ENCODE measurements around the gene RAP1A. TPM values are rescaled to one million over a fixed set of nuclear protein-coding genes. Genes with fewer than 3 reads are reported as not detected.

Gene RAP1A
- total RNA-seq, 2 donors from 2014 or later = 97.8 to 138 TPM

- Mint-ChIP-seq H3K9me3 (no peaks in the 10 kb centered on the region), H3K4me1 (ENCODE audit: low read depth in 2 of 2) (no peaks in the 10 kb centered on the region), H3K4me3 (no peak overlapping the region), H3K36me3 (no peaks in the 10 kb centered on the region), H3K27ac (no peak overlapping the region), H3K27me3 (peaks cover 0 to 5% of the 10 kb centered on the region in 2 donors)
- ATAC-seq (peak in 1 of 2 donors; percentile 12), DNase-seq (ENCODE audit: low spot score) (no peak)
Measured at GRCh38 chr1:111729271-111729921, 109.8 kb downstream of the RAP1A start.

GRCh38 chr1:111729946-111730681 lies 110.5 kb downstream of the RAP1A start:
- Mint-ChIP-seq H3K27ac (no peak overlapping the region), H3K4me1 (ENCODE audit: low read depth in 2 of 2) (no peaks in the 10 kb centered on the region), H3K36me3 (no peaks in the 10 kb centered on the region), H3K9me3 (no peaks in the 10 kb centered on the region), H3K4me3 (no peak overlapping the region), H3K27me3 (peaks cover 0 to 5% of the 10 kb centered on the region in 2 donors)
- ATAC-seq (no peak), DNase-seq (ENCODE audit: low spot score) (no peak)

GRCh38 chr1:111730706-111731105 lies 111.1 kb downstream of the RAP1A start:
- Mint-ChIP-seq H3K27ac (no peak overlapping the region), H3K9me3 (no peaks in the 10 kb centered on the region), H3K27me3 (peaks cover 0 to 5% of the 10 kb centered on the region in 2 donors), H3K36me3 (no peaks in the 10 kb centered on the region), H3K4me1 (ENCODE audit: low read depth in 2 of 2) (no peaks in the 10 kb centered on the region), H3K4me3 (no peak overlapping the region)
- ATAC-seq (no peak), DNase-seq (ENCODE audit: low spot score) (no peak)

GRCh38 chr1:111731956-111732355 lies 112.4 kb downstream of the RAP1A start:
- no peaks in the 10 kb centered on the region for H3K36me3 Mint-ChIP-seq
- DNase-seq (ENCODE audit: low spot score) (no peak), ATAC-seq (no peak)
- H3K4me3 Mint-ChIP-seq = no peak overlapping the region
- H3K27ac Mint-ChIP-seq = no peak overlapping the region
- H3K27me3 Mint-ChIP-seq = peaks cover 0 to 7% of the 10 kb centered on the region in 2 donors
- H3K9me3 Mint-ChIP-seq = no peaks in the 10 kb centered on the region
- no peaks in the 10 kb centered on the region for H3K4me1 Mint-ChIP-seq (ENCODE audit: low read depth in 2 of 2)

GRCh38 chr1:111732718-111733117 lies 113.1 kb downstream of the RAP1A start:
- H3K9me3 Mint-ChIP-seq = no peaks in the 10 kb centered on the region
- no peak for DNase-seq (ENCODE audit: low spot score)
- H3K4me1 Mint-ChIP-seq (ENCODE audit: low read depth in 2 of 2) = peaks cover 5% of the 10 kb centered on the region in 2 donors
- H3K27me3 Mint-ChIP-seq = peaks cover 6 to 14% of the 10 kb centered on the region in 2 donors
- ATAC-seq = no peak
- no peak overlapping the region for H3K27ac Mint-ChIP-seq
- H3K36me3 Mint-ChIP-seq = no peaks in the 10 kb centered on the region
- H3K4me3 Mint-ChIP-seq = no peak overlapping the region

- ATAC-seq = no peak
- Mint-ChIP-seq H3K4me3 (no peak overlapping the region), H3K36me3 (no peaks in the 10 kb centered on the region), H3K27ac (no peak overlapping the region), H3K9me3 (no peaks in the 10 kb centered on the region), H3K4me1 (ENCODE audit: low read depth in 2 of 2) (peaks cover 10% of the 10 kb centered on the region in 2 donors), H3K27me3 (peaks cover 11 to 18% of the 10 kb centered on the region in 2 donors)
- DNase-seq (ENCODE audit: low spot score) = no peak
Measured at GRCh38 chr1:111733183-111733991, 113.8 kb downstream of the RAP1A start.

GRCh38 chr1:111733992-111734341 lies 114.4 kb downstream of the RAP1A start:
- Mint-ChIP-seq H3K4me1 (ENCODE audit: low read depth in 2 of 2) (peaks cover 14 to 15% of the 10 kb centered on the region in 2 donors), H3K27ac (no peak overlapping the region), H3K36me3 (no peaks in the 10 kb centered on the region), H3K9me3 (no peaks in the 10 kb centered on the region), H3K27me3 (peaks cover 11 to 21% of the 10 kb centered on the region in 2 donors), H3K4me3 (no peak overlapping the region)
- DNase-seq (ENCODE audit: low spot score) (no peak), ATAC-seq (no peak)

GRCh38 chr1:111734426-111734825 lies 114.8 kb downstream of the RAP1A start:
- Mint-ChIP-seq H3K27me3 (peaks cover 11 to 21% of the 10 kb centered on the region in 2 donors), H3K4me3 (no peak overlapping the region), H3K36me3 (no peaks in the 10 kb centered on the region), H3K4me1 (ENCODE audit: low read depth in 2 of 2) (peaks cover 14 to 16% of the 10 kb centered on the region in 2 donors), H3K9me3 (no peaks in the 10 kb centered on the region), H3K27ac (no peak overlapping the region)
- no peak for ATAC-seq
- no peak for DNase-seq (ENCODE audit: low spot score)

- Mint-ChIP-seq H3K4me1 (ENCODE audit: low read depth in 2 of 2) (peaks cover 16 to 19% of the 10 kb centered on the region in 2 donors), H3K4me3 (no peak overlapping the region)
- ATAC-seq = no peak
Measured at GRCh38 chr1:111734856-111735255, 115.3 kb downstream of the RAP1A start.

GRCh38 chr1:111735321-111735720 lies 115.7 kb downstream of the RAP1A start:
- Mint-ChIP-seq H3K9me3 (no peaks in the 10 kb centered on the region), H3K4me3 (no peak overlapping the region), H3K36me3 (no peaks in the 10 kb centered on the region), H3K27me3 (peaks cover 18 to 25% of the 10 kb centered on the region in 2 donors), H3K27ac (no peak overlapping the region), H3K4me1 (ENCODE audit: low read depth in 2 of 2) (peaks cover 18 to 22% of the 10 kb centered on the region in 2 donors)
- ATAC-seq = no peak
- DNase-seq (ENCODE audit: low spot score) = no peak

More at GRCh38 chr1:111734856-111735255, 115.3 kb downstream of the RAP1A start:
- H3K27me3 Mint-ChIP-seq = peaks cover 14 to 23% of the 10 kb centered on the region in 2 donors
- no peaks in the 10 kb centered on the region for H3K9me3 Mint-ChIP-seq
- no peaks in the 10 kb centered on the region for H3K36me3 Mint-ChIP-seq
- DNase-seq (ENCODE audit: low spot score) = no peak
- no peak overlapping the region for H3K27ac Mint-ChIP-seq

- Mint-ChIP-seq H3K27ac (no peak overlapping the region), H3K4me3 (no peak overlapping the region), H3K27me3 (peaks cover 25 to 30% of the 10 kb centered on the region in 2 donors), H3K9me3 (no peaks in the 10 kb centered on the region), H3K36me3 (no peaks in the 10 kb centered on the region), H3K4me1 (ENCODE audit: low read depth in 2 of 2) (peaks cover 20 to 22% of the 10 kb centered on the region in 2 donors)
- no peak for DNase-seq (ENCODE audit: low spot score)
- ATAC-seq = no peak
Measured at GRCh38 chr1:111735858-111736544, 116.4 kb downstream of the RAP1A start.

GRCh38 chr1:111736548-111737215 lies 117.1 kb downstream of the RAP1A start:
- no peaks in the 10 kb centered on the region for H3K9me3 Mint-ChIP-seq
- no peak overlapping the region for H3K4me3 Mint-ChIP-seq
- H3K36me3 Mint-ChIP-seq = no peaks in the 10 kb centered on the region
- peaks cover 25 to 32% of the 10 kb centered on the region in 2 donors for H3K27me3 Mint-ChIP-seq
- peaks cover 21 to 22% of the 10 kb centered on the region in 2 donors for H3K4me1 Mint-ChIP-seq (ENCODE audit: low read depth in 2 of 2)
- DNase-seq (ENCODE audit: low spot score) (no peak), ATAC-seq (no peak)
- H3K27ac Mint-ChIP-seq = no peak overlapping the region
